Hepatocyte (in vitro differentiated cells): Measurements from ENCODE around the gene SLC5A1. TPM values are rescaled to one million over a fixed set of nuclear protein-coding genes. Genes with fewer than 3 reads are reported as not detected.

Source experiments
- DNase-seq: peaks from one replicate; pipeline ENCODE4 v3.0.0-alpha.2; 2016; ENCODE audit warnings: low spot score
- H2AFZ ChIP-seq: fragments of 200-600 bp; sonication (generic); 2 replicates; pipeline ENCODE4 v1.6.0; 2016; ENCODE audit warnings: antibody characterized with exemption, mild to moderate bottlenecking
- H3K27ac ChIP-seq: fragments of 200-600 bp; sonication (generic); 2 replicates; pipeline ENCODE4 v1.5.1; 2016; ENCODE audit warnings: mild to moderate bottlenecking
- H3K27me3 ChIP-seq: fragments of 200-600 bp; sonication (generic); 2 replicates; pipeline ENCODE4 v1.6.1; 2016
- H3K36me3 ChIP-seq: fragments of 200-600 bp; sonication (generic); replicated peaks from 2 replicates; pipeline ENCODE4 v1.5.1; 2016; ENCODE audit warnings: low read depth; ENCODE audit not compliant: insufficient read depth
- H3K4me1 ChIP-seq: fragments of 200-600 bp; sonication (generic); 2 replicates; pipeline ENCODE4 v1.5.1; 2016; ENCODE audit warnings: mild to moderate bottlenecking, moderate library complexity; ENCODE audit not compliant: insufficient read depth
- H3K4me2 ChIP-seq: fragments of 200-600 bp; sonication (generic); 2 replicates; pipeline ENCODE4 v1.6.0; 2016
- H3K4me3 ChIP-seq: fragments of 200-600 bp; sonication (generic); 2 replicates; pipeline ENCODE4 v1.5.1; 2016; ENCODE audit warnings: mild to moderate bottlenecking
- H3K79me2 ChIP-seq: fragments of 200-600 bp; sonication (generic); 2 replicates; pipeline ENCODE4 v1.6.0; 2017; ENCODE audit warnings: mild to moderate bottlenecking
- H3K9me2 ChIP-seq: fragments of 200-600 bp; sonication (generic); replicated peaks from 2 replicates; pipeline ENCODE4 v1.6.0; 2017; ENCODE audit warnings: mild to moderate bottlenecking; ENCODE audit not compliant: insufficient read depth
- H3K9me3 ChIP-seq: fragments of 200-600 bp; sonication (generic); 2 replicates; pipeline ENCODE4 v1.5.1; 2016; ENCODE audit warnings: low read depth, mild to moderate bottlenecking
- H4K20me1 ChIP-seq: fragments of 200-600 bp; sonication (generic); 2 replicates; pipeline ENCODE4 v1.6.0; 2016; ENCODE audit warnings: mild to moderate bottlenecking; ENCODE audit not compliant: insufficient read depth, poor library complexity, severe bottlenecking
- EZH2 ChIP-seq: fragments of 200-600 bp; sonication (generic); IDR thresholded peaks from 2 replicates; pipeline ENCODE4 v1.6.1; 2016; ENCODE audit warnings: antibody characterized with exemption, mild to moderate bottlenecking, borderline replicate concordance
- EZH2phosphoT487 ChIP-seq: fragments of 200-600 bp; sonication (generic); IDR thresholded peaks from one replicate; pipeline ENCODE4 v1.6.1; 2018; ENCODE audit warnings: antibody characterized with exemption, mild to moderate bottlenecking, low read depth, moderate library complexity; ENCODE audit not compliant: unreplicated experiment, severe bottlenecking
- WGBS: methylation state at CpG from one replicate; pipeline ENCODE4 v1.1.6; 2016; ENCODE audit warnings: low lambda C conversion rate; ENCODE audit errors: missing lambda C conversion rate; 5-methylcytosine and 5-hydroxymethylcytosine counted together
- polyA plus RNA-seq: library from polyadenylated mRNA; unstranded; fragments of >200 nt; fragmentation: Nextera tagmentation; extraction: Ambion mirVana; gene quantifications from 2 replicates; pipeline ENCODE4 v1.2.1, GENCODE V29; 2016
- total RNA-seq: library from RNA; depleted of rRNA; stranded (reverse); fragments of >200 nt; gene quantifications from 2 replicates; pipeline ENCODE4 v1.2.3, GENCODE V29; 2014
- TF ChIP-seq, protein P1 (sequence below): fragments of 200-600 bp; sonication (generic); IDR thresholded peaks from 2 replicates; pipeline ENCODE4 v1.5.1; 2016; ENCODE audit warnings: antibody characterized with exemption, mild to moderate bottlenecking; ENCODE audit not compliant: poor library complexity

SLC5A1 gene
- total and polyA plus RNA-seq, 2 experiments from 2014 or later = 3.0 to 7.3 TPM

DNA sequence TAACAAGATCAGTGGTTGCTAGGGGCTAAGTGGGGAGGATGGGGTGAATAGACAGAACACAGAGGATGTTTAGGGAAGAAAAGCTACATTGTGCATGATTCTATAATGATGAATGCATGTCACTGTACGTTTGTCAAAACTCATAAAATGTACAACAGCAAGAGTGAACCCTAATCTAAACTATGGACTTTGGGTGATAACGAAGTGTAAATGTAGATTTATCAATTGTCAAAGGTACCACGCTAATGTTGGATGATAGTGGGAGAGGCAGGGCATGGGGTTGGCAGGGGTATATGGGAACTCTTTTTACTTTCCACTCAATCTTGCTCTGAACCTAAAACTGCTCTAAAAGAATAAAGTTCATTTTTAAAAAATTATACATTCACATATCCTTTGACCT lies 21.3 kb upstream of the SLC5A1 start:
- Histone ChIP-seq H3K79me2 (no peaks in the 10 kb centered on the region), H3K4me3 (no peak overlapping the region), H3K27me3 (no peaks in the 10 kb centered on the region), H2AFZ (no peak overlapping the region), H3K4me1 (no peaks in the 10 kb centered on the region), H4K20me1 (no peaks in the 10 kb centered on the region), H3K4me2 (no peak overlapping the region), H3K9me2 (no peaks in the 10 kb centered on the region), H3K27ac (peak overlapping the region; percentile 89), H3K36me3 (no peaks in the 10 kb centered on the region), H3K9me3 (no peaks in the 10 kb centered on the region)
- TF ChIP-seq EZH2phosphoT487 = no peak
- no peak for TF ChIP-seq EZH2
- TF ChIP-seq, protein P1, sequence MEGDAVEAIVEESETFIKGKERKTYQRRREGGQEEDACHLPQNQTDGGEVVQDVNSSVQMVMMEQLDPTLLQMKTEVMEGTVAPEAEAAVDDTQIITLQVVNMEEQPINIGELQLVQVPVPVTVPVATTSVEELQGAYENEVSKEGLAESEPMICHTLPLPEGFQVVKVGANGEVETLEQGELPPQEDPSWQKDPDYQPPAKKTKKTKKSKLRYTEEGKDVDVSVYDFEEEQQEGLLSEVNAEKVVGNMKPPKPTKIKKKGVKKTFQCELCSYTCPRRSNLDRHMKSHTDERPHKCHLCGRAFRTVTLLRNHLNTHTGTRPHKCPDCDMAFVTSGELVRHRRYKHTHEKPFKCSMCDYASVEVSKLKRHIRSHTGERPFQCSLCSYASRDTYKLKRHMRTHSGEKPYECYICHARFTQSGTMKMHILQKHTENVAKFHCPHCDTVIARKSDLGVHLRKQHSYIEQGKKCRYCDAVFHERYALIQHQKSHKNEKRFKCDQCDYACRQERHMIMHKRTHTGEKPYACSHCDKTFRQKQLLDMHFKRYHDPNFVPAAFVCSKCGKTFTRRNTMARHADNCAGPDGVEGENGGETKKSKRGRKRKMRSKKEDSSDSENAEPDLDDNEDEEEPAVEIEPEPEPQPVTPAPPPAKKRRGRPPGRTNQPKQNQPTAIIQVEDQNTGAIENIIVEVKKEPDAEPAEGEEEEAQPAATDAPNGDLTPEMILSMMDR = no peak
- no peak for DNase-seq
- WGBS = 78% methylated on average over 3 of the region's 3 CpGs

DNA sequence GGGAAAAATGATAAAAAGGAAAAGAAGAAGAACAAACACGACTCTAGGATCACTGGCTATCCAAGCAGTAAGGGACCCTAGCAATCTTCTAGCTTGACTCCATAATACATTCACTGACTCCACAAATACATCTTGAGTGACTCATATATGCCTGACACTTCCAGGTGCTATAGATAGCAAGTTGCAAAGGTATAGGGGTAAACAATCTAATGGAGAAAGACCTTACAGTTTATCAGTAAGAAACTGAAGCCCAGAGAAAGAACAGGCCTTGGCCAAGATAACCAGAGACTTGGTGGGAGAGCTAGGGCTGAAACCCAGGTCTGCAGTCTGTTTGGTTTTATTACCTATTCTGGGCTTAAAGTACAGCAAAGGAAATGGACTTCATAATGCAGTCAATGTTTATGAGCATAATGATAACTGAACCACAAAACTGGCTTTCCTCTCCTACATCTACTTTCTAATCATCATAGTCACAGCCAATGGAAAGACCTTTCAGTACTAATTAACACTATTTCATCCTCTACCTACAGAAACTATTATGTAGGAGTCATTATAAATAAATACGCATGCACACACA lies 19.7 kb upstream of the SLC5A1 start:
- H3K4me1 ChIP-seq = no peaks in the 10 kb centered on the region
- H3K27me3 ChIP-seq = no peaks in the 10 kb centered on the region
- TF ChIP-seq EZH2 (no peak), EZH2phosphoT487 (no peak)
- TF ChIP-seq, protein P1 = no peak
- H3K9me3 ChIP-seq = no peaks in the 10 kb centered on the region
- H3K27ac ChIP-seq = peak overlapping the region; percentile 89
- H3K9me2 ChIP-seq = no peaks in the 10 kb centered on the region
- no peaks in the 10 kb centered on the region for H3K36me3 ChIP-seq
- no peaks in the 10 kb centered on the region for H4K20me1 ChIP-seq
- H3K4me2 ChIP-seq = no peak overlapping the region
- peak; percentile 38 for DNase-seq
- no peak overlapping the region for H2AFZ ChIP-seq
- WGBS = 86% methylated on average over 2 of the region's 2 CpGs
- no peaks in the 10 kb centered on the region for H3K79me2 ChIP-seq
- H3K4me3 ChIP-seq = no peak overlapping the region

DNA sequence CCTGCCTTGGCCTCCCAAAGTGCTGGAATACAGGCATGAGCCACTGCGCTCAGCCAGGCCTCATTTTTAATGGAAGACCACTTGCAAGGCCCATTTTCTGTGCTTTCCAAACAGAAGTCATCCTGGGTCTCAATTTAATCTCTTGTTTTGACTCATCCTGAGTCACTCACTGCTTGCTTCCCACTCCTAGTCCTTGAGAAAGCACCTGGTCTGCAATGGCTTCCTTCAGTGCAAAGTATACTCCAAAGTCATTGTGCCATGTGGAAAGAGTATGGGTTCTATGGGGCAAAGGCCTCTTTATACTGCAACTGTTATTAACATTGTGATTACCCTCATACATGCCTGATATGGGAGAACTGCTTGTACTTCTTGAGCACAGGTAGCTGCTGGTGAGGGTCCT lies 18.3 kb upstream of the SLC5A1 start:
- no peaks in the 10 kb centered on the region for H3K36me3 ChIP-seq
- no peaks in the 10 kb centered on the region for H3K27me3 ChIP-seq
- H3K79me2 ChIP-seq = no peaks in the 10 kb centered on the region
- DNase-seq = peak; percentile 33
- H4K20me1 ChIP-seq = no peaks in the 10 kb centered on the region
- no peak for TF ChIP-seq EZH2phosphoT487
- TF ChIP-seq EZH2 = no peak
- TF ChIP-seq, protein P1 = no peak
- H2AFZ ChIP-seq = no peak overlapping the region
- peak overlapping the region; percentile 89 for H3K27ac ChIP-seq
- no peak overlapping the region for H3K4me3 ChIP-seq
- no peaks in the 10 kb centered on the region for H3K9me2 ChIP-seq
- H3K4me1 ChIP-seq = no peaks in the 10 kb centered on the region
- no peak overlapping the region for H3K4me2 ChIP-seq
- WGBS = 96% methylated on average over 1 of the region's 1 CpG
- H3K9me3 ChIP-seq = no peaks in the 10 kb centered on the region
